ENCODE measurements around the gene PRSS27.
"Not testable (repeated sequence)": the region's sequence is repeated elsewhere in the genome, so short reads cannot be mapped to it uniquely, and the experiment has no call there.

The PRSS27 gene

DNA sequence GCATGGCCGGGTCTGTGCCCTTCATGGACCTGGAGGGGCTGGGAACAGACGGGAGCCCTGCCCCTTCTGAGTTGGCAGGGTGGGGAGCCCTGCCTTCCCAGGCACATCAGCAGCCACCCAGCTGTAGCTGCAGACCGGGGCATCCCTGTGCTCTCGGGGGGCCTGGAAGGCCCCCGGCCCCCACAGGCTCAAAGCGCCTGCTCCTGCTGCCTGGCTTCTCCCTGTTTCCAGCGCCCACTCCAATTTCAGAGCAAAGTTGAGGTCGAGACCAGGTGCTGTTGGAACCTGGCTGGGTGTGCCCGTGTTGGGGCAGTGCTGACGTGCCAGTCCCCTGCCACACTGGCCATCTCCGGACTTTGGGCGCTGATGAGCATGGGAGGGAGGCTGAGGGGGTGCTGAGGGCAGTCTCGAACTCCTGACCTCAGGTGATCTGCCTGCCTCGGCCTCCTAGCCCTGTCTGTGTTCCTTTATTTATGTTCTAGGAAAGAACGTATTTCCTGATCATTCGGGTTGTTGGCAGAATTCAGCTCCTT is 4.9 kb upstream of the PRSS27 start:
- no peak for DNase-seq (ENCODE audit: low read depth)

- DNase-seq (ENCODE audit: low read depth), result no peak
Measured at GRCh38 chr16:2724088-2724676, 4.2 kb upstream of the PRSS27 start.

GRCh38 chr16:2721634-2722173 is 1.7 kb upstream of the PRSS27 start:
- DNase-seq (ENCODE audit: low read depth), result not testable (repeated sequence)

DNA sequence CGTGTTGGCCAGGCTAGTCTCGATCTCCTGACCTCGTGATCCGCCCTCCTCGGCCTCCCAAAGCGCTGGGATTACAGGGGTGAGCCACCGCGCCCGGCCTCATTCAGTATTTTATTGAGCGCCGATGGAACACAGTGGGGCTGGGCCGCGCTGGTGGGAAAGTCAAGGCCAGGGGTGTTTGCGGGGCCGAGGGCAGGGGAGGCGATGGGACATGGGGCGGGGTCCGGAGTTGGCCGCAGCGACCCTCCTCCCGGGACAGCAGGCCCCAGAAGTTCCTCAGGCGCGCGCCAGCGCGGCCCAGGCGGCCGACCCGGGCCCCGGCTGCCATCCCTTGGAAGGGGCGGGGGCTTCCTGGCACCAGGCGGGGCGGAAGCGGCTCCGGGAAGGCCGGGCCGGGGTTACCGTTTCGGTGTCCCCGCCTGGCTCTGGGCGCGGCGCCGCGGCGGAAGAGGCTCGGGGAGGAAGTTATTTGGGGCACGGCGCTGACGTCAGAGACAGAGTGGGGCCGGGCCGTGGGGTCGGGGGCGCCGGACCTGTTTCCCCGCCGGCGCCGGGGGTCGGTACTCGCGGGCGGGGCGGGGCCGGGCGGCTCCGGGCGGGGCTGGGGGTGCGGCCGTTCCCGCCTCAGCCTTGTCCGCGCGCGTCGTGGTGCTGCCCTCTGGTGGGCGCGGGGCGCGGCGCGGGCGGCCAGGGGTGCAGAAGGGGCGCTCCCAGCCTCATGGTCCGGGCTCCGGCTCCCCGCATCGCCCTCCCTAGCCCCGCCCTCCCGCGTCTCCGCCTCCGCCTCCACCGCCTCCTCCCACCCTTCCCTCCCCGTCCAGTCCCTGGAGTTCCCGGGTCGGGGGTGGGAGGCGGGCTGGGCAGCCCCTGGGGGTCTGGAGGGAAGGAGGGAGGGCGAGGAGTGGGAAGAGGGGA is 952 bp upstream of the PRSS27 start:
- DNase-seq (ENCODE audit: low read depth), result peak; percentile 62

GRCh38 chr16:2719328-2720063 is 528 bp downstream of the PRSS27 start:
- DNase-seq (ENCODE audit: low read depth), result no peak

- DNase-seq (ENCODE audit: low read depth), result no peak
Measured at GRCh38 chr16:2717383-2718263, 2.4 kb downstream of the PRSS27 start.

- DNase-seq (ENCODE audit: low read depth), result no peak
Measured at GRCh38 chr16:2716948-2717347, 3.1 kb downstream of the PRSS27 start.

GRCh38 chr16:2715966-2716885 is 3.8 kb downstream of the PRSS27 start:
- no peak for DNase-seq (ENCODE audit: low read depth)

GRCh38 chr16:2715519-2715918 is 4.5 kb downstream of the PRSS27 start:
- no peak for DNase-seq (ENCODE audit: low read depth)

- DNase-seq (ENCODE audit: low read depth), result no peak
Measured at GRCh38 chr16:2715064-2715463, 5.0 kb downstream of the PRSS27 start.

GRCh38 chr16:2713985-2714774 is 5.8 kb downstream of the PRSS27 start:
- no peak for DNase-seq (ENCODE audit: low read depth)

DNA sequence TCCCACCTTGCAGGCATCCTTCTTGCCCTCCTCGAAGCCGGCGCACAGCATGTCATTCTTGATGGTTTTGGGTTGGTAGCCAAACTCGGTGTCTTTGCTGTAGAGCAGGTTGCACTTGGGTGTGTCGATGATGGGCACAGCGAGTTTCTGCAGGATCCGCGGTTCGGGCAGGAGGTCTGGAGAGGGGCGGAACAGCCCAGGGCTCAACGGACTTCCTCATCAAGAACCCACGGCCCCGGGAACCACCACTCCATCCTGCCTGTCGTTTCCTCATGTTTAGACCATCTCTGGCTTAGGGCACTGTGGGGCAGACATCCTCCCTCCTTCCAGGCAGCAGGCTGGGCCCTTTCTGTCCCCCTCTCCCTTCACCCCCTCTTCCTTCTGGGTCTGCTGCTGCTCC is 6.5 kb downstream of the PRSS27 start:
- DNase-seq (ENCODE audit: low read depth), result no peak

- no peak for DNase-seq (ENCODE audit: low read depth)
Measured at GRCh38 chr16:2712546-2712945, 7.5 kb downstream of the PRSS27 start.

DNA sequence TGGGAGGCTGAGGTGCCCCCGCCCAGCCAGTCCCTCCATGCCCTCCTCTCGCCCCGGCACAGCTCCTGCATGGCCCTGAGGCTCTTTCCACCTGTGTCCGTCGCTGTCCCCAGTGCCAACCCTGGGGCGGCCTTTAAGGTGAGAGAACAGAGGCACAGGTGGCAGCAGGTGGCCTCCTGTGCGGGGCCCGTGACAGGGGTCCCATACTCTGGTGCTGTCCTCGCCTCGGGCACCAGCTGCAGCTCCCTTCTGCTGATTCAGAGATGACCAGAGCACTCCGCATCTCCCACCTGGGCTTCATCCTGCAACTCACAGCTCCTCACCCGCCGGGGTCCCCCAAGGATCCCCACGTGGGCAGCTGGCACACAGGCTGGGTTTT is 8.0 kb downstream of the PRSS27 start:
- no peak for DNase-seq (ENCODE audit: low read depth)

DNA sequence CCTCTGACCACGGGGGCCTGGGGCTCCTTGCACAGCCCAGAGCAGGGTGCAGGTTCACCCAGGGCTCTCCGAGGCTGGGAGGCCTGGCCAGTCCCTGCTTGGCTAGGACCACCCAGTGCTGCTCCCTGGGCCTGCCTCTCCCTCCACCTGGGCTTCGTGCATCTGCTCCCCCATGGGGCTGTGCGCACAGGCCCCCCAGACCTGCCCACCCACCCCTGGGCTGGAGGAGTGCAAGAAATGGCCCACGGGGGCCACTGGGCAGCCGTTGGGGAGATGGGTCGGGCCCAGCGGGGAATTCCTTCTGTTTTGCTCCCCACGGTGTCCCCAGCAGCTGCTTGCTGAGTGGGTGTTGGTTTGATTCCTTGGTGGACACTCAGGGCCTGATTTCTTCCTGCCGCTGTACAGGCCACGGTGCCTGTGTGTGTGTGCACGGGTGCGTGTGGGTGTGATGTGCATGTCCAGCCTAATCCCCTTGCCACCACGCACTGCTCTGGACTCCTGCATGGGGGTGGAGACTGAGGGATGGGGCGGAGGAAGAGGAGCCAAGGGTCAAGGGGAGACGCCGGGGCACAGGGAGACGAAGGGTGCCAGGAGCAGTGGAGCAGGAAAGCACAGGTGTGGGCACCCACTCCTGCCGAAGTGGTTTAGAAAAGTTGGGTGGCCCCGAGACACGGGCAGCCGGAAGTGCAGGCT is 8.5 kb downstream of the PRSS27 start:
- no peak for DNase-seq (ENCODE audit: low read depth)

- DNase-seq (ENCODE audit: low read depth), result no peak
Measured at GRCh38 chr16:2710711-2711231, 9.3 kb downstream of the PRSS27 start.

- no peak for DNase-seq (ENCODE audit: low read depth)
Measured at GRCh38 chr16:2710021-2710710, 9.9 kb downstream of the PRSS27 start.

GRCh38 chr16:2709588-2709984 is 10.4 kb downstream of the PRSS27 start:
- DNase-seq (ENCODE audit: low read depth), result no peak

Data from fibroblast of the conjunctiva (primary cell).